AG09309 (cell line): ENCODE measurements around the gene IDH1.

Experiments used
- DNase-seq: peaks from one replicate; pipeline ENCODE4 v3.0.0-alpha.2; 2010; ENCODE audit warnings: low read depth
- H3K4me3 ChIP-seq: 2 replicates; pipeline ENCODE4 v1.5.1; 2011; ENCODE audit warnings: mild to moderate bottlenecking, low read depth, low read length, moderate library complexity; ENCODE audit not compliant: control insufficient read depth
- TF ChIP-seq, protein P1 (sequence below): IDR thresholded peaks from 2 replicates; pipeline ENCODE4 v1.5.1; 2011; ENCODE audit warnings: mild to moderate bottlenecking, low read depth, low read length, inconsistent platforms; ENCODE audit not compliant: insufficient read depth, control insufficient read depth; ENCODE audit errors: missing control alignments

The IDH1 gene

GRCh38 chr2:208254871-208255556 is at the start of gene IDH1:
Gene IDH1, minus strand, starts transcription at chr2:208255071. Its CDS starts 3,520 bp downstream, at chr2:208251551.
- peak within 1 kb of the TSS; percentile 69 for H3K4me3 ChIP-seq
- DNase-seq = peak; percentile 55
- TF ChIP-seq, protein P1, sequence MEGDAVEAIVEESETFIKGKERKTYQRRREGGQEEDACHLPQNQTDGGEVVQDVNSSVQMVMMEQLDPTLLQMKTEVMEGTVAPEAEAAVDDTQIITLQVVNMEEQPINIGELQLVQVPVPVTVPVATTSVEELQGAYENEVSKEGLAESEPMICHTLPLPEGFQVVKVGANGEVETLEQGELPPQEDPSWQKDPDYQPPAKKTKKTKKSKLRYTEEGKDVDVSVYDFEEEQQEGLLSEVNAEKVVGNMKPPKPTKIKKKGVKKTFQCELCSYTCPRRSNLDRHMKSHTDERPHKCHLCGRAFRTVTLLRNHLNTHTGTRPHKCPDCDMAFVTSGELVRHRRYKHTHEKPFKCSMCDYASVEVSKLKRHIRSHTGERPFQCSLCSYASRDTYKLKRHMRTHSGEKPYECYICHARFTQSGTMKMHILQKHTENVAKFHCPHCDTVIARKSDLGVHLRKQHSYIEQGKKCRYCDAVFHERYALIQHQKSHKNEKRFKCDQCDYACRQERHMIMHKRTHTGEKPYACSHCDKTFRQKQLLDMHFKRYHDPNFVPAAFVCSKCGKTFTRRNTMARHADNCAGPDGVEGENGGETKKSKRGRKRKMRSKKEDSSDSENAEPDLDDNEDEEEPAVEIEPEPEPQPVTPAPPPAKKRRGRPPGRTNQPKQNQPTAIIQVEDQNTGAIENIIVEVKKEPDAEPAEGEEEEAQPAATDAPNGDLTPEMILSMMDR = peak; percentile 57

GRCh38 chr2:208304157-208304556 is 49.3 kb upstream of the IDH1 start:
- H3K4me3 ChIP-seq = no peak overlapping the region
- TF ChIP-seq, protein P1 = no peak
- no peak for DNase-seq

DNA sequence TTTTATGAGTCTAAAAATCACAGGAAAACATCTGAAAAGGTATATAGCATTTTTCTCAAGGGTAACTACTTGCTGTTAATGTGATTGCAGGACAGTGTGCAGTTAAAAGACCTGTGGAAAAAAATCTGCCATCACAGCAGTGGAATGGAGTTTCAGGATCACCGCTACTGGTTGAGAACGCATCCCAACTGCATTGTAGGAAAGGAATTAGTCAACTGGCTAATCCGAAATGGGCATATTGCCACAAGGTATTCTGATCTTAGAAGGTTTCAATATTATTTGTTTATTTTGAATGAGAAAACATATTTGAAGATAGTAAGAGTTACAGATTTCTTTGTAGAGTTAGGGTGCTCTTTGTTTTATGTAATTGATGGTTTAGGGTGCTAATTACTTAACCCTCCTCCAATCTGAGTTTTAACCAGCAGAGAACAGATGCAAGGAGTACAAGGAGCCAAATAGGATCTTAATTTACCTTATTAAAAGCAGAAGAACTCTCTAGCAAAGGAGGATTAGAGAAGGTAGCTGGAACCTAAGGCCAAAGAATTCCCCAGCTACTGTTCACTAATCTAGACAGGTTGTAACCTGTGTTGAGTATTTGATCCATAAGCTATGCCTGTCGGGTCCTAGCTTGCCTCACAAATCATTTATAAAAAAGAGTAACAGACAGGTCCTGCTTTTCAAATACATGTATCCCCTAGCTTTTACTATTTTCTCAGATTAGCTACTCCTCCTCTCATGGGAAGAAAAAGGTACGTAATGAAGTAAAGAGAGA is 46.2 kb upstream of the IDH1 start:
- TF ChIP-seq, protein P1 = no peak
- DNase-seq = no peak
- no peak overlapping the region for H3K4me3 ChIP-seq

DNA sequence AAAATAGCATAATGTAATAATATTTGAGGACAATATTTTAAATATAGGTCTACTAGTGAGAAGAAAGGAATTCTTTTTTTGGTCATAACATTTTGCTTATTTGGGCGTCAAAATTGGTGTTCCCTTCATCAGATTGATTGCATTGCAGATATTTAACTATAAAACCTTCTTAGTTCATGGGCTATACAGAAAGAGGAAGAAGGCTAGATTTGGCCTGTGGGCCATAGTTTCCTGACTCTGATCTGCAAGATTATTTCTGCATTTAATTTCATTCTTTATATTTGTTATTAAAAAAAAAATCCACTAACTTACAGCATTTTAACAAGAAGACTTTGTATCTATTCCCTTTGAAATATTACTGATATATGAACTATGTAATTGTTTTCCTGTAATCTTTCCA is 43.1 kb upstream of the IDH1 start:
- no peak for DNase-seq
- no peak overlapping the region for H3K4me3 ChIP-seq
- TF ChIP-seq, protein P1 = no peak

- H3K4me3 ChIP-seq = no peak overlapping the region
- TF ChIP-seq, protein P1 = no peak
- DNase-seq = no peak
Measured at GRCh38 chr2:208296610-208297009, 41.7 kb upstream of the IDH1 start.

DNA sequence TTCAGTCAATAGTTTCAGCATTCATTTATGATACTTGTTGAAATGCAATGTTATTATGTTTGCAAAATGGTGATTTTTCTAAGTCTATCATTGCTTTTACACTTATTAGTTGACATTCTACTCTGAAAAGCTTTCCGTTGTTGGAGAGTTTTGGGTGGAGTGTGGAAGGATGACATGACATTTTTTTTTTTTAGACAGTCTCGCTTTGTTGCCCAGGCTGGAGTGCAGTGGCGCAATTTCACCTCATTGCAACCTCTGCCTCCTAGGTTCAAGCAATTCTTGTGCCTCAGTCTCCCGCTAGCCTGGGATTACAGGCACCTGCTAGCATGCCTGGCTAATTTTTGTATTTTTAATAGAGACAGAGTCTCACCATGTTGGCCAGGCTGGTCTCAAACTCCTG is 41.0 kb upstream of the IDH1 start:
- H3K4me3 ChIP-seq = no peak overlapping the region
- DNase-seq = no peak
- TF ChIP-seq, protein P1 = no peak
